GM20000 (cell line): ENCODE results near the gene FAM234B.

Source experiments
- DNase-seq: peaks from one replicate; pipeline ENCODE4 v3.0.0; 2012; ENCODE audit warnings: low spot score
- TF ChIP-seq, protein P1 (sequence below): IDR thresholded peaks from 2 replicates; pipeline ENCODE4 v1.5.1; 2012; ENCODE audit warnings: mild to moderate bottlenecking, control low read depth; ENCODE audit errors: extremely low read depth, missing control alignments

Gene FAM234B

GRCh38 chr12:13101821-13102375, 57.7 kb downstream of the FAM234B start:
- TF ChIP-seq, protein P1, sequence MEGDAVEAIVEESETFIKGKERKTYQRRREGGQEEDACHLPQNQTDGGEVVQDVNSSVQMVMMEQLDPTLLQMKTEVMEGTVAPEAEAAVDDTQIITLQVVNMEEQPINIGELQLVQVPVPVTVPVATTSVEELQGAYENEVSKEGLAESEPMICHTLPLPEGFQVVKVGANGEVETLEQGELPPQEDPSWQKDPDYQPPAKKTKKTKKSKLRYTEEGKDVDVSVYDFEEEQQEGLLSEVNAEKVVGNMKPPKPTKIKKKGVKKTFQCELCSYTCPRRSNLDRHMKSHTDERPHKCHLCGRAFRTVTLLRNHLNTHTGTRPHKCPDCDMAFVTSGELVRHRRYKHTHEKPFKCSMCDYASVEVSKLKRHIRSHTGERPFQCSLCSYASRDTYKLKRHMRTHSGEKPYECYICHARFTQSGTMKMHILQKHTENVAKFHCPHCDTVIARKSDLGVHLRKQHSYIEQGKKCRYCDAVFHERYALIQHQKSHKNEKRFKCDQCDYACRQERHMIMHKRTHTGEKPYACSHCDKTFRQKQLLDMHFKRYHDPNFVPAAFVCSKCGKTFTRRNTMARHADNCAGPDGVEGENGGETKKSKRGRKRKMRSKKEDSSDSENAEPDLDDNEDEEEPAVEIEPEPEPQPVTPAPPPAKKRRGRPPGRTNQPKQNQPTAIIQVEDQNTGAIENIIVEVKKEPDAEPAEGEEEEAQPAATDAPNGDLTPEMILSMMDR, result no peak
- no peak for DNase-seq

GRCh38 chr12:13102461-13103195, 58.4 kb downstream of the FAM234B start:
- TF ChIP-seq, protein P1, result no peak
- no peak for DNase-seq

GRCh38 chr12:13103391-13104033, 59.3 kb downstream of the FAM234B start, which contains the start of gene GSG1:
Gene GSG1 (minus strand): TSS chr12:13103667. CDS start chr12:13103512, 155 bp downstream.
- TF ChIP-seq, protein P1, result no peak
- no peak for DNase-seq

DNA sequence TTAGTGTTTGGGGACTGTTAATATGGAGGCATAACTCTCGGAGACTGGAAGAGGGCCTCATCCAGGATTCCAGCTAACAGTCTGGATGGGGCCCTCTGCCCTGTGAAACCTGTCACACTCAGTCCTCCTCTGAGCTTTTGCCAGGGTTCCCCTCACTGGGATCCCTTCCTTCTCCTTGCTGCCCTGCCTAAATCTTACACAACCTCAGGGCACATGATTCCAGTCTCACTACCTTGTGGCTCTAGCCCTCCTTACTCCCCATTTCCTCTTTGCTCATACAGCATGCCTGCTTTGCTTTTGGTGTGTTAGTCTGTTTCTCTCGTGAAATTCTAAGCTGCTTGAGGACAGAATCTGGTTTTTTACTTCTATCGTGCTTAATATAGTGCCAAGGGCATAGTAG, 60.2 kb downstream of the FAM234B start:
- DNase-seq, result no peak

DNA sequence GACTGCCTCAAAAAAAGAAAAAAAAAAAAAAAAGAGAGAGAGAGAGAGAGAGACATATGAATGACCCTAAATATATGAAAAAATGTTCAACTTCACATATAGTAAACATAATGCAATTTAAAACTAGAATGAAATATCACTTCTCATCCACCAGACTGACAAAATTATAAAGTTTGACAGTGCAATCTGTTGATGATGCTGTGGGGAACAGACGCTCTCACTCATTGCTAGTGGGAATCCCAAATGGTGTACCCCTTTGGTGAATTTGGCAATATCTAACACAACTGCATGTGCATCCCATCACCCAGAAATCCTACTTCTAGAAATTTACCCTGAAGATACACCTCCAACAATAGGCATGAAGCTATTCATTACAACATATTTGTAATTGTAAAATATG, 61.6 kb downstream of the FAM234B start:
- TF ChIP-seq, protein P1, result no peak

More for the DNA sequence above, 60.2 kb downstream of the FAM234B start:
- TF ChIP-seq, protein P1, result no peak

GRCh38 chr12:13106666-13107065, 62.5 kb downstream of the FAM234B start:
- no peak for DNase-seq
- TF ChIP-seq, protein P1, result no peak

More for the DNA sequence above, 61.6 kb downstream of the FAM234B start:
- no peak for DNase-seq

DNA sequence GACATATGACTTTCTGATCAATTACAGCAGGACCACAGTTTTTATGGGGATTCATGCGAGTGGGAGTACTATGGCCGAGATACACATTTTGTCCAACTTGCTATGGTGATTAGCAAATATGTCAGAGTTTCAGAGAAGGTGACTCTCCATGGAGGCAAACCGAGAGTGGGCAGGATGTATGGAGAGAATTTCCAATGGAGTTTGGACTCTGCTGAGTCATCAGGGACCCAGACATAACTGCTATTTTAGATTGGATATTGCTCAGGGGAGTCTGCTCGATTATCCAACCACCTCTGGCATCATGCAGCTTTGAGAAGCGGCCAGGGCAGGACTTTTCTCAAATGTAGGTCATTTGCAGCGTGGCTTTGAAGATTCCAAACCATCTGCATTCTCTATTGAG, 68.8 kb downstream of the FAM234B start:
- TF ChIP-seq, protein P1, result no peak
- DNase-seq, result no peak
